Measurements from ENCODE around the gene PRXL2B.

GRCh38 chr1:2595812-2596529 lies 9.4 kb downstream of the PRXL2B start:
- no peak for TF ChIP-seq CTCF (conservative IDR thresholded peaks at IDR 0.05 in 1 of 2, IDR thresholded peaks at IDR 0.05 in 1 of 2; ENCODE audit: extremely low read depth in 1 of 2, insufficient read depth in 1 of 2, low read depth in 1 of 2, low read length in 2 of 2)
- no peak for TF ChIP-seq EZH2 (IDR thresholded peaks at IDR 0.05; ENCODE audit: borderline replicate concordance, low read length)

Measured in mammary epithelial cell (primary cell).